ENCODE data around the gene KRTAP9-1.
"Not testable (repeated sequence)": the region's sequence is repeated elsewhere in the genome, so short reads cannot be mapped to it uniquely, and the experiment has no call there.

Gene KRTAP9-1

GRCh38 chr17:41226598-41227095, 37.0 kb downstream of the KRTAP9-1 start, which contains the start of gene KRTAP9-2:
TSS of gene KRTAP9-2 (plus strand) at chr17:41226648. CDS start at chr17:41226655, 7 bp downstream.
- TF ChIP-seq SCRT1 (tag by site-specific recombination; IDR thresholded peaks at IDR 0.05; ENCODE audit: borderline replicate concordance) (0 out of 2 replicates have a peak, but pooled peaks have one; percentile 47), ZIC2 (tag by site-specific recombination; IDR thresholded peaks at IDR 0.05) (peak; percentile 43)
- H3K4me1 ChIP-seq (ENCODE audit: control insufficient read depth, insufficient read depth, low read length); POLR2A ChIA-PET; H3K36me3 ChIP-seq (ENCODE audit: control insufficient read depth in 2 of 2, insufficient read depth in 1 of 2, low read length in 2 of 2); CTCF ChIA-PET; H3K4me3 ChIP-seq (ENCODE audit: low read depth, low read length); H3K9me3 ChIP-seq (ENCODE audit: control insufficient read depth, insufficient read depth, low read depth, low read length); H3K27ac ChIP-seq (ENCODE audit: extremely low read depth, low read depth, low read length): not testable (repeated sequence)

DNA sequence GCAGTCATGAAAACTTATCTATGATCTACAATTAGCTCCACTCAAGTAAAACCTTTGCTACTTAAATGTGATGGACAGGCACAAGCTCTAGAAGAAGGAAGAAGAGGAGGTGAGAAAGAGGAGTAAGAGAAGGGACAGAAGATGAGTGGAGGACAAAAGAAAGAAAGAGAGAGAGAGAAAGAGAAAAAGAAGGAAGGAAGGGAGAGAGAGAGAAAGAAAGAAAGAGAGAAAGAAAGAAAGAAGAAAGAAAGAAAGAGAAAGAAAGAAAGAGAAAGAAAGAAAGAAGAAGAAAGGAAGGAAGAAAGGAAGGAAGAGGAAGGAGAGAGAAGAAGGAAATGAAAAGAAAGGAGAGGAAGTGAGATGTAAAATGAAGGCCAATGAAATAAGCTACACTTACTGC, 40.4 kb downstream of the KRTAP9-1 start:
- Histone ChIP-seq H3K27ac (ENCODE audit: extremely low read depth, low read depth, low read length) (no peak overlapping the region), H3K36me3 (ENCODE audit: control insufficient read depth in 2 of 2, insufficient read depth in 1 of 2, low read length in 2 of 2) (no peaks in the 10 kb centered on the region), H3K9me3 (ENCODE audit: control insufficient read depth, insufficient read depth, low read depth, low read length) (no peaks in the 10 kb centered on the region), H3K4me3 (ENCODE audit: low read depth, low read length) (no peak overlapping the region), H3K4me1 (ENCODE audit: control insufficient read depth, insufficient read depth, low read length) (no peaks in the 10 kb centered on the region)
- ChIA-PET POLR2A (interaction anchor here (0.7 kb wide), 1 partner anchor 571 kb away, joined by 4 read pairs; no protein-coding TSS in a partner anchor), CTCF (interaction anchor here (0.6 to 1.8 kb wide), 2 partner anchors 92 to 228 kb away, joined by 3 to 8 read pairs; no protein-coding TSS in a partner anchor)
- TF ChIP-seq ZNF366 (tag by site-specific recombination; conservative IDR thresholded peaks at IDR 0.05) (peak; percentile 60), ZBTB20 (tag by site-specific recombination; IDR thresholded peaks at IDR 0.05) (no peak)

- no peak for TF ChIP-seq MZF1 (tag by site-specific recombination; IDR thresholded peaks at IDR 0.05; ENCODE audit: borderline replicate concordance)
- TF ChIP-seq ZNF701 (tag by site-specific recombination; IDR thresholded peaks at IDR 0.05), result no peak
- no peak for TF ChIP-seq ZNF16 (tag by site-specific recombination; IDR thresholded peaks at IDR 0.05; ENCODE audit: low read depth)
- no peak for TF ChIP-seq ZNF23 (tag by site-specific recombination; IDR thresholded peaks at IDR 0.05; ENCODE audit: borderline replicate concordance)
- TF ChIP-seq ZNF214 (tag by site-specific recombination; IDR thresholded peaks at IDR 0.05; ENCODE audit: borderline replicate concordance), result no peak
- no peak for TF ChIP-seq ZBTB20 (tag by site-specific recombination; IDR thresholded peaks at IDR 0.05)
- no peak for TF ChIP-seq ZNF610 (tag by site-specific recombination; IDR thresholded peaks at IDR 0.05; ENCODE audit: borderline replicate concordance)
- TF ChIP-seq ZNF555 (tag by site-specific recombination; conservative IDR thresholded peaks at IDR 0.05), result no peak
- no peak for TF ChIP-seq ZNF112 (tag by site-specific recombination; IDR thresholded peaks at IDR 0.05)
- no peak for TF ChIP-seq ZNF645 (tag by site-specific recombination; IDR thresholded peaks at IDR 0.05)
- no peak for TF ChIP-seq ZNF473 (tag by site-specific recombination; IDR thresholded peaks at IDR 0.05)
- no peak for TF ChIP-seq ZNF211 (tag by site-specific recombination; IDR thresholded peaks at IDR 0.05; ENCODE audit: low read depth)
- no peak for TF ChIP-seq ZIC2 (tag by site-specific recombination; IDR thresholded peaks at IDR 0.05)
- TF ChIP-seq PRDM10 (tag by site-specific recombination; IDR thresholded peaks at IDR 0.05), result no peak
- TF ChIP-seq ZNF549 (tag by site-specific recombination; IDR thresholded peaks at IDR 0.05), result no peak
- no peak for TF ChIP-seq ZNF274 (IDR thresholded peaks at IDR 0.05; ENCODE audit: low read length)
- TF ChIP-seq ZNF274 (tag by site-specific recombination; IDR thresholded peaks at IDR 0.05; ENCODE audit: borderline replicate concordance), result no peak
- H3K9me3 ChIP-seq (ENCODE audit: control insufficient read depth, insufficient read depth, low read depth, low read length), result no peaks in the 10 kb centered on the region
- CTCF ChIA-PET, result no interaction called here
These were observed 42.0 kb downstream of the KRTAP9-1 start for GRCh38 chr17:41231731-41232130.

More at GRCh38 chr17:41231731-41232130, 42.0 kb downstream of the KRTAP9-1 start:
- POLR2A ChIA-PET, result no interaction called here
- H3K36me3 ChIP-seq (ENCODE audit: control insufficient read depth in 2 of 2, insufficient read depth in 1 of 2, low read length in 2 of 2), result no peaks in the 10 kb centered on the region
- no peak overlapping the region for H3K27ac ChIP-seq (ENCODE audit: extremely low read depth, low read depth, low read length)
- H3K4me1 ChIP-seq (ENCODE audit: control insufficient read depth, insufficient read depth, low read length), result no peaks in the 10 kb centered on the region
- no peak overlapping the region for H3K4me3 ChIP-seq (ENCODE audit: low read depth, low read length)

All from HEK293 (cell line).